Left lung (tissue), 10 donors: ENCODE data around the gene VCP. TPM values are rescaled to one million over a fixed set of nuclear protein-coding genes. Genes with fewer than 3 reads are reported as not detected.

Experiments used
- ATAC-seq: fragments of 200-7000 bp; cut with Tn5 transposase; one replicate; pipeline ENCODE4 v1.9.1; 2020; ENCODE audit warnings: moderate library complexity
- DNase-seq, 4 donors: peaks; one replicate each; pipeline ENCODE4 v3.0.0-alpha.2; 2013 to 2020
- H3K27ac ChIP-seq, 2 donors: fragments of 200-600 bp; sonication (generic) in 1 of 2; one replicate each; pipeline versions ENCODE4 v1.5.0 to v1.8.0; 2020 to 2021
- H3K27me3 ChIP-seq, 2 donors: fragments of 200-600 bp; sonication (generic) in 1 of 2; one replicate each; pipeline versions ENCODE4 v1.5.0 to v1.8.0; 2020 to 2021
- H3K36me3 ChIP-seq, 2 donors: fragments of 200-600 bp; sonication (generic) in 1 of 2; one replicate each; pipeline versions ENCODE4 v1.5.0 to v1.8.0; 2020 to 2021
- H3K4me1 ChIP-seq, 2 donors: fragments of 200-600 bp; one replicate each; pipeline ENCODE4 v1.8.0; 2021
- H3K4me3 ChIP-seq, 2 donors: fragments of 200-600 bp; sonication (generic) in 1 of 2; one replicate each; pipeline versions ENCODE4 v1.5.0 to v1.8.0; 2020 to 2021; ENCODE audit warnings: mild to moderate bottlenecking in 1 of 2
- H3K9me3 ChIP-seq, 2 donors: fragments of 200-600 bp; sonication (generic) in 1 of 2; one replicate each; pipeline versions ENCODE4 v1.5.0 to v1.8.0; 2020 to 2021
- intact Hi-C, 2 donors: fragments of 100-400 bp; cut with DNase I; formaldehyde crosslinking; loops; one replicate each; pipeline versions ENCODE4 v1.11.2 to v1.14.2; 2022
- polyA plus RNA-seq, 6 donors: library from polyadenylated mRNA; unstranded; fragments of 120-200 nt; gene quantifications; one replicate each; pipeline ENCODE4 v1.2.1, GENCODE V29; 2013; ENCODE audit not compliant: insufficient read length in 6 of 6
- total RNA-seq, 2 donors: library from RNA; stranded (reverse); fragmentation: NEBNext Ultra II Directional; extraction: Animal tissue kit (Norgen Biotek cat#: 25700); gene quantifications; one replicate each; pipeline ENCODE4 v1.2.1, GENCODE V29; 2021
- TF ChIP-seq, protein P1 (sequence below), 2 donors: fragments of 200-600 bp; sonication (generic) in 1 of 2; IDR thresholded peaks; one replicate each; pipeline versions ENCODE4 v1.5.0 to v1.8.0; 2021; ENCODE audit warnings: antibody characterized with exemption in 2 of 2
- donor health status: DM: no; HTN: yes; CAD: no.
- donor health status: DM: no; HTN: no; CAD: no.

The VCP gene
- total and polyA plus RNA-seq, 8 donors, result 198 to 327 (median 224) TPM

GRCh38 chr9:35074791-35075190 is 2.4 kb upstream of the VCP start:
- intact Hi-C loops, result no loop called here
- TF ChIP-seq, protein P1, sequence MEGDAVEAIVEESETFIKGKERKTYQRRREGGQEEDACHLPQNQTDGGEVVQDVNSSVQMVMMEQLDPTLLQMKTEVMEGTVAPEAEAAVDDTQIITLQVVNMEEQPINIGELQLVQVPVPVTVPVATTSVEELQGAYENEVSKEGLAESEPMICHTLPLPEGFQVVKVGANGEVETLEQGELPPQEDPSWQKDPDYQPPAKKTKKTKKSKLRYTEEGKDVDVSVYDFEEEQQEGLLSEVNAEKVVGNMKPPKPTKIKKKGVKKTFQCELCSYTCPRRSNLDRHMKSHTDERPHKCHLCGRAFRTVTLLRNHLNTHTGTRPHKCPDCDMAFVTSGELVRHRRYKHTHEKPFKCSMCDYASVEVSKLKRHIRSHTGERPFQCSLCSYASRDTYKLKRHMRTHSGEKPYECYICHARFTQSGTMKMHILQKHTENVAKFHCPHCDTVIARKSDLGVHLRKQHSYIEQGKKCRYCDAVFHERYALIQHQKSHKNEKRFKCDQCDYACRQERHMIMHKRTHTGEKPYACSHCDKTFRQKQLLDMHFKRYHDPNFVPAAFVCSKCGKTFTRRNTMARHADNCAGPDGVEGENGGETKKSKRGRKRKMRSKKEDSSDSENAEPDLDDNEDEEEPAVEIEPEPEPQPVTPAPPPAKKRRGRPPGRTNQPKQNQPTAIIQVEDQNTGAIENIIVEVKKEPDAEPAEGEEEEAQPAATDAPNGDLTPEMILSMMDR (IDR thresholded peaks at IDR 0.05), result no peak
- Histone ChIP-seq H3K36me3 (peaks cover 0 to 23% of the 10 kb centered on the region in 2 donors), H3K27ac (no peak overlapping the region), H3K27me3 (no peaks in the 10 kb centered on the region), H3K4me3 (no peak overlapping the region), H3K4me1 (peaks cover 11 to 39% of the 10 kb centered on the region in 2 donors), H3K9me3 (no peaks in the 10 kb centered on the region)
- DNase-seq (no peak), ATAC-seq (no peak)

DNA sequence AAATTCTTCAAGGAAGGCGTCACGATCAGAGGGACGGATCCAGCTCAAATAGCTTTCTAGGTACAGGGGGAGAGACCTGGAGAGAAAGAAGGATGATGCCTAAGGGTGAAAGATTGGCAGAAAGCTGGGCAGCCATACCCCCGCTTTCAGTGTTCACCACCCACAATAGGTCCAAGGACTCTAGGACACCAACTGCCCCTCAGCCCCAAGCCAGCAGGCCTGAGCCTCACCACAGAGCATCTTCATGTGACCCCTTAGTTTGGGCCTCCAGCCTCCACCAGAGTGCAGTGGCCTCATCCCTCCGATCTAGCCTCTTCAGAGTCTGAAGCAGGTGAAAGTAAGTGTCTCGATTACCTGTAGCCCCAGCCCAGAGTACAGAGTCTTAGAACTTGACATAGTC is 1.7 kb upstream of the VCP start:
- Histone ChIP-seq H3K4me3 (no peak overlapping the region), H3K27me3 (no peaks in the 10 kb centered on the region), H3K27ac (no peak overlapping the region), H3K4me1 (peaks cover 15 to 43% of the 10 kb centered on the region in 2 donors), H3K36me3 (peaks cover 0 to 23% of the 10 kb centered on the region in 2 donors), H3K9me3 (no peaks in the 10 kb centered on the region)
- TF ChIP-seq, protein P1 (IDR thresholded peaks at IDR 0.05), result no peak
- ATAC-seq (no peak), DNase-seq (no peak)
- intact Hi-C loops, result no loop called here

DNA sequence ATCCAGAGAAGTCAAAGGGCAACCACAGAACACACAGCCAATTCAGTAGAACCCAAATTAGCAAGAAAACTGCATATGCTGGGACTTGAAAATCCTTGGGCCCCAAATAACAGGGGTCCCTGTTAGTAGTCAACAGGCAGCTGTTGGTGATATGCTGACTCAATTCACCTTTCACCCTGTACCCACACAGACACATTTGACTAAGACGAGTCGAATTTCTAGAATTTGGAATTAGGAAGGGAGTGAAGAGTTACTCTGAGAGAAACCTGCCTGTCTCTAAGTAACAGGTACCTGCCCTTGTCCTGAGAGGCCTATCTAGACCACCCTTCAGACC is 821 bp upstream of the VCP start:
- intact Hi-C loops, result no loop called here
- peak overlapping the region; percentile 49 to 100 for H3K27ac ChIP-seq
- H3K4me3 ChIP-seq, result peak overlapping the region in 1 of 2 donors; percentile 98
- H3K9me3 ChIP-seq, result no peaks in the 10 kb centered on the region
- peaks cover 0 to 30% of the 10 kb centered on the region in 2 donors for H3K36me3 ChIP-seq
- H3K27me3 ChIP-seq, result no peaks in the 10 kb centered on the region
- TF ChIP-seq, protein P1 (IDR thresholded peaks at IDR 0.05), result no peak
- peaks cover 15 to 43% of the 10 kb centered on the region in 2 donors for H3K4me1 ChIP-seq
- DNase-seq (no peak), ATAC-seq (no peak)

DNA sequence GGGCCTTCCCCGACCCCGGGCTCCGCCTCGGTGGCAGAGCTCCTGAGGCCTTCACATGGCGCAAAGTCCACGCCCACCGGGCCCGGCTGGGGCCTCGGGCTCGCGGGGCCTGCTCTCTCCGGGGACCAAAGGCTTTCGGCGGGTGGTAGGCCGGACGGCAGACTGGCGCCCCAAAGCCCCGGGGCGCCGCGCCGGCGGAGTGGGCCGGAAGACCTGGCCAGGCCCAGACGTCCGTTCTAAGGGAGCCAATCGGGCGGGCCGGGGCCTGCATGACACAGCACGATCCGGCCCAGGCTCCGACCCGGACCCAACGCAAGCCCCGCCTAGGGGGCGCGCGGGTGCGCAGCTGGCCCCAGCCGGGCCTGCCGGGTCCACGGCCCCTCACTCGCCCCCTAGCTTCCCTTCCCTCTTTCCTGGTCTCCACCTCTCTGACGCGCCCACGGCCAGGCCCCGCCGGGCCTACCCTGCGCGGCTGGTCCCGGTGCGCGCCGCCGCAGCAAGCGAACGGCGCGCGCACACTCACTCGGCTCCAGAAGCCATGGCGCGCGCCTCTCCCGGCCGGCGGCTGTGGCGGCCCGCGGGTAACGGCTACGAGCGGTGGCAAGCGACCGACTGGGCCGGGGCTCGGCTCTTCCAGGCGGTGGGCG is 488 bp downstream of the VCP start:
- H3K4me1 ChIP-seq, result peaks cover 15 to 50% of the 10 kb centered on the region in 2 donors
- peak overlapping the region; percentile 98 for H3K4me3 ChIP-seq
- H3K36me3 ChIP-seq, result peaks cover 3 to 43% of the 10 kb centered on the region in 2 donors
- TF ChIP-seq, protein P1 (IDR thresholded peaks at IDR 0.05), result peak; percentile 20 to 32
- no peaks in the 10 kb centered on the region for H3K27me3 ChIP-seq
- ATAC-seq (peak; percentile 84), DNase-seq (peak; percentile 81 to 96 (median 88))
- intact Hi-C loops, result no loop called here
- peak overlapping the region; percentile 100 for H3K27ac ChIP-seq
- H3K9me3 ChIP-seq, result no peaks in the 10 kb centered on the region

DNA sequence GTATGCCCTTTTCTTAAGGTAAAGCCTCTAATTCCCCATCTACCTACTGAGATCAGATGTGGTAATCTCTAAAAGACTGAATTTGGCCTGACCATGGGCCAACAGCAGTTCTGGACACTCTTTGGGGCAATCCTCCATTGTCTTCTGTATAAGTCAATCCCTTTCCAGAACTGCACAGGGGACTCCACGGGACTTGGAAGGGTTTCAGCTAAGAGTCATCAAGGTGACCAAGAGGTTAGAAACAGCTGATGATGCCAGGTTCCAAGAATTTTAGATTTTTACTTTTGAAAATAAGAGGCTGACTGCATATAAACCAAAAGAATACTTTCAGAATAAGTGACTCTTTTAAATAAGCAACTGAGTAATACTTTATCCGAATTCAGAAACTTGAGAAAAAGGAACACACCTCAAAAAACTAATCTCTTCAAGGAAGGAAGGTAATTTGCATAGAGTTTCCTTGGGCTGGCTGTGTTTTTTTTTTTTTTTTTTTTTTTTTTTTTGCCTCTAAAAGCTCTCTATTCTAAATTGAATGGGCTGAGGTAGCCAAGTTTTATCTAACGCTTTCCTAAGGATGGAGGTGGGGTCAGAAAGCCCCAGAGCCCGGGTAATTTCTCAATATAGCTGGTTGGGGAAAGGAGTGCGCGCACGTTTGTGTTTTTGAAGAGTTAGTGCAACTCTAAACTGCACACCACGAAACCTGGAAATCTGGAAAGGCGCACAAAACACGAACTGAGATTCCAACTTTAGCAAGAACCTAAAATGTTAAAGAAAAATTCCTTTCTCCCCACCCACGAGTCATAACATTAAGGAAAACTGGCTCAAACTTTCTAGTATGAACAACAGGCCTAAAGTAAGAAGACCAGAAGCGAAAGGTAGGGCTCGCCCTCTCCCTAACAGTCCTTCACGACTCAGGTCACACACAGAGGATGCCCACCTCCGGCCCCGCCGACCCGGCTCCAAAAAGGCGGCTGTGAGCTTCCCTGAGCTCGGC is 1.3 kb downstream of the VCP start:
- Histone ChIP-seq H3K27me3 (no peaks in the 10 kb centered on the region), H3K36me3 (peaks cover 3 to 51% of the 10 kb centered on the region in 2 donors), H3K4me1 (peaks cover 15 to 50% of the 10 kb centered on the region in 2 donors), H3K9me3 (no peaks in the 10 kb centered on the region), H3K27ac (peak overlapping the region; percentile 100), H3K4me3 (peak overlapping the region; percentile 98)
- TF ChIP-seq, protein P1 (IDR thresholded peaks at IDR 0.05), result no peak
- DNase-seq (peak in 1 of 4 donors; percentile 40), ATAC-seq (no peak)
- intact Hi-C loops, result no loop called here
